ENCODE measurements around the gene KRT16. TPM values are rescaled to one million over a fixed set of nuclear protein-coding genes. Genes with fewer than 3 reads are reported as not detected.

The KRT16 gene
- total RNA-seq, 1 donor from 2014 or later: not detected

Other genes starting within 250 kb of the KRT16 start
- gene KRT33B, start 243.0 kb downstream of the KRT16 start, total RNA-seq: not detected in 2 replicates
- under 0.01 TPM in 1 of 2 replicates, not detected in the other for gene KRT34, start 230.5 kb downstream of the KRT16 start, total RNA-seq
- not detected in 2 replicates for gene KRT31, start 215.2 kb downstream of the KRT16 start, total RNA-seq
- not detected in 2 replicates for gene KRT37, start 188.2 kb downstream of the KRT16 start, total RNA-seq
- not detected in 2 replicates for gene KRT38, start 171.8 kb downstream of the KRT16 start, total RNA-seq
- not detected in 2 replicates for gene KRT32, start 145.4 kb downstream of the KRT16 start, total RNA-seq
- gene KRT35, start 131.6 kb downstream of the KRT16 start, total RNA-seq: not detected in 2 replicates
- 0.38 TPM in 1 of 2 replicates, not detected in the other for gene KRT36, start 122.9 kb downstream of the KRT16 start, total RNA-seq
- not detected in 2 replicates for gene KRT13, start 107.2 kb downstream of the KRT16 start, total RNA-seq
- gene KRT15, start 93.9 kb downstream of the KRT16 start, total RNA-seq: 0.13 and 1.2 TPM in 2 replicates
- 4.2 and 11.3 TPM in 2 replicates for gene KRT19, start 84.5 kb downstream of the KRT16 start, total RNA-seq
- not detected in 2 replicates for gene KRT9, start 40.7 kb downstream of the KRT16 start, total RNA-seq
- not detected in 2 replicates for gene KRT14, start 25.9 kb downstream of the KRT16 start, total RNA-seq
- 0.25 and 0.39 TPM in 2 replicates for gene KRT17, start 11.8 kb upstream of the KRT16 start, total RNA-seq
- gene EIF1, start 76.1 kb upstream of the KRT16 start, total RNA-seq: 43.6 and 66.6 TPM in 2 replicates
- gene GAST, start 99.6 kb upstream of the KRT16 start, total RNA-seq: not detected in 2 replicates
- 0.13 and 0.25 TPM in 2 replicates for gene HAP1, start 121.9 kb upstream of the KRT16 start, total RNA-seq
- gene JUP, start 173.9 kb upstream of the KRT16 start, total RNA-seq: 207 and 483 TPM in 2 replicates
- 36.5 and 67.6 TPM in 2 replicates for gene P3H4, start 199.2 kb upstream of the KRT16 start, total RNA-seq
- gene FKBP10, start 200.2 kb upstream of the KRT16 start, total RNA-seq: 105 and 159 TPM in 2 replicates
- gene NT5C3B, start 223.5 kb upstream of the KRT16 start, total RNA-seq: 57.8 and 63.1 TPM in 2 replicates
- under 0.01 and 0.13 TPM in 2 replicates for gene KLHL10, start 225.1 kb upstream of the KRT16 start, total RNA-seq